ENCODE measurements around the gene ST6GALNAC1.

GRCh38 chr17:76579281-76579680, 64.3 kb downstream of the ST6GALNAC1 start:
- TF ChIP-seq EZH2phosphoT487 (IDR thresholded peaks at IDR 0.05; ENCODE audit: insufficient read depth, low read depth) (no peak), EZH2 (IDR thresholded peaks at IDR 0.05; ENCODE audit: insufficient read depth, poor library complexity, severe bottlenecking) (no peak)
